ENCODE data around the gene LIMS2. TPM values are rescaled to one million over a fixed set of nuclear protein-coding genes. Genes with fewer than 3 reads are reported as not detected.

LIMS2 gene
- total and polyA plus RNA-seq, 2 of the 8 experiments (the other 6 are each of a cell fraction or from before 2014, with no cell fraction given), result 3.3 to 4.8 TPM

DNA sequence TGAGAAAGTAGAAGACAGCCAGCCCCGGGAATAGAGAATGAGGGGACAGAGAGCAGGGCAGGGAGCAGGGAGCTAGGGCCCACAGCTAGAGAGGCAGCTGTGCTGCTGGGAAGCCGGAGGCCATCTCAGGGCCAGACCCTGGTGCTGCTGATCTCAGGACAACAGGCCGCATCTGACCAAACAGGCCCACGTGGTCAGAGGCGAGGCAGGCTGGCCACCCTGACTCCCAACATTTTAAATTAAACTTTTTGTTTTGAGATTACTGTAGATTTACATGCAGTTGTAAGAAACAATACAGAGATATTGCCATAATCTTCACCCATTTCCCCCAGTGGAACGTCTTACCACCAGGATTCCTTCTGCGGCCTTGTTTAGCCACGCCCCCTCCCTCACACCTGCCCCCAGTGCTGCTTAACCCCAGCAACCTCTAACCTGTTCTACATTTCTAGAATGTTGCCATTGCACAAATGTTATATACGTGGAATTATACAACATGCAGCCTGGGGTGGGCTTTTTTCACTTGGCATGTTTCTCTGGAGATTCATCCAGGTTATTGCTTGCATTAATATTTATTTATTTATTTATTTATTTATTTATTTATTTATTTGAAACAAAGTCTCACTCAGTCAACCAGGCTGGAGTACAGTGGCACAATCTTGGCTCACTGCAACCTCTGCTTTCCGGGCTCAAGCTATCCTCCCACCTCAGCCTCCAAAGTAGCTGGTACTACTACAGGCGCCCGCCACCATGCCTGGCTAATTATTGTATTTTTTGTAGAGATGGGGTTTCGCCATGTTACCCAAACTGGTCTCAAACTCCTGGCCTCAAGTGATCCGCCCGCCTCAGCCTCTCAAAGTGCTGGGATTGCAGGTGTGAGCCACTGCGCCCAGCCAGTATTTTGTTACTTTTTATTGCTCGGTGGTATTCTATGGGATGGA lies 78.0 kb downstream of the LIMS2 start:
- Histone ChIP-seq H4K8ac (ENCODE audit: extremely low read depth, insufficient read depth, low read length) (no peak overlapping the region), H3K23ac (ENCODE audit: insufficient read length) (no peak overlapping the region), H2BK15ac (ENCODE audit: low read length) (no peak overlapping the region), H3K9ac (replicated peaks in 1 of 4; ENCODE audit: extremely low read depth in 1 of 4, low read depth in 3 of 4, low read length in 3 of 4) (no peak overlapping the region), H3K9me3 (ENCODE audit: insufficient read depth in 2 of 2, low read depth in 1 of 2, low read length in 1 of 2) (no peaks in the 10 kb centered on the region), H3K27me3 (replicated peaks in 1 of 4; ENCODE audit: control insufficient read depth in 3 of 4, extremely low read depth in 1 of 4, insufficient read depth in 3 of 4, low read length in 3 of 4) (peaks cover 0 to 2% (median 0%) of the 10 kb centered on the region in 4 experiments; a peak in 1 of 7 replicates), H2BK20ac (ENCODE audit: low read length) (no peak overlapping the region), H4K20me1 (replicated peaks in 1 of 2; ENCODE audit: control insufficient read depth in 1 of 2, insufficient read depth in 2 of 2, low read length in 2 of 2) (no peaks in the 10 kb centered on the region), H2BK5ac (ENCODE audit: low read depth, low read length) (no peak overlapping the region), H3K27ac (ENCODE audit: low read depth, low read length) (no peak overlapping the region), H3K4ac (replicated peaks; ENCODE audit: insufficient read length, low read depth, low read length) (no peak overlapping the region), H3K79me1 (ENCODE audit: low read depth, low read length) (no peaks in the 10 kb centered on the region), H3K36me3 (ENCODE audit: control insufficient read depth in 2 of 4, insufficient read depth in 4 of 4, low read length in 3 of 4) (no peaks in the 10 kb centered on the region), H4K91ac (replicated peaks; ENCODE audit: insufficient read length, low read length) (no peak overlapping the region), H4K5ac (ENCODE audit: insufficient read length, low read depth, low read length) (no peak overlapping the region), H3K4me1 (replicated peaks in 1 of 4; ENCODE audit: control insufficient read depth in 3 of 4, insufficient read depth in 4 of 4, low read length in 3 of 4) (no peaks in the 10 kb centered on the region), H3K79me2 (ENCODE audit: control insufficient read depth in 1 of 2, insufficient read depth in 2 of 2, low read length in 2 of 2) (no peaks in the 10 kb centered on the region), H2AK5ac (ENCODE audit: low read depth, low read length) (no peak overlapping the region), H3K14ac (ENCODE audit: insufficient read length) (no peak overlapping the region), H3K4me3 (ENCODE audit: extremely low read depth in 1 of 4, insufficient read depth in 2 of 4, low read depth in 3 of 4, low read length in 4 of 4) (no peak overlapping the region), H2BK120ac (replicated peaks; ENCODE audit: low read depth, low read length) (no peak overlapping the region), H3K18ac (ENCODE audit: extremely low read depth, low read length) (no peak overlapping the region), H2AFZ (ENCODE audit: low read length) (no peak overlapping the region), H3K56ac (replicated peaks; ENCODE audit: insufficient read length, low read depth, low read length) (no peak overlapping the region), H3K23me2 (ENCODE audit: low read depth, low read length) (no peaks in the 10 kb centered on the region), H2BK12ac (ENCODE audit: low read depth, low read length) (no peak overlapping the region), H3K4me2 (ENCODE audit: insufficient read depth in 1 of 2, low read depth in 2 of 2, low read length in 2 of 2) (no peak overlapping the region)
- FAIRE-seq (no peak), DNase-seq (ENCODE audit: low read depth in 1 of 2, low spot score in 2 of 2) (no peak)
- WGBS, 2 experiments (ENCODE audit: extremely low coverage in 1 of 2, insufficient coverage in 1 of 2, insufficient read length in 1 of 2, insufficient replicate concordance in 2 of 2, low coverage in 1 of 2, low lambda C conversion rate in 2 of 2, missing lambda C conversion rate in 1 of 2), result 93% methylated on average over 17 of the region's 17 CpGs; no CpG with 5 or more reads in 1 of the 2 experiments
- CTCF ChIA-PET (ENCODE audit: partially characterized antibody), result interaction anchor here (0.6 kb wide), 1 partner anchor 55 kb away, joined by 3 read pairs; no protein-coding TSS in a partner anchor
- POLR2A ChIA-PET (ENCODE audit: partially characterized antibody), result no interaction called here
- no peak for TF ChIP-seq PHF8 (conservative IDR thresholded peaks at IDR 0.05; ENCODE audit: low read depth, low read length)
- TF ChIP-seq BACH1 (IDR thresholded peaks at IDR 0.05; ENCODE audit: low read length), result no peak
- no peak for TF ChIP-seq CHD1 (IDR thresholded peaks at IDR 0.05; ENCODE audit: low read depth, low read length)
- TF ChIP-seq RXRA (IDR thresholded peaks at IDR 0.05; ENCODE audit: insufficient read depth, low read depth, low read length), result no peak
- TF ChIP-seq, protein P1, sequence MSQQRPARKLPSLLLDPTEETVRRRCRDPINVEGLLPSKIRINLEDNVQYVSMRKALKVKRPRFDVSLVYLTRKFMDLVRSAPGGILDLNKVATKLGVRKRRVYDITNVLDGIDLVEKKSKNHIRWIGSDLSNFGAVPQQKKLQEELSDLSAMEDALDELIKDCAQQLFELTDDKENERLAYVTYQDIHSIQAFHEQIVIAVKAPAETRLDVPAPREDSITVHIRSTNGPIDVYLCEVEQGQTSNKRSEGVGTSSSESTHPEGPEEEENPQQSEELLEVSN (IDR thresholded peaks at IDR 0.05), result no peak
- no peak for TF ChIP-seq GTF2F1 (IDR thresholded peaks at IDR 0.05; ENCODE audit: borderline replicate concordance, low read depth, low read length)
- no peak for TF ChIP-seq GABPA (IDR thresholded peaks at IDR 0.05; ENCODE audit: borderline replicate concordance, insufficient read depth, low read length)
- TF ChIP-seq CBX8 (IDR thresholded peaks at IDR 0.05; ENCODE audit: borderline replicate concordance, low read depth, low read length), result no peak
- no peak for TF ChIP-seq KDM5A (IDR thresholded peaks at IDR 0.05; ENCODE audit: low read length)
